ENCODE results near the gene SGCA. TPM values are rescaled to one million over a fixed set of nuclear protein-coding genes. Genes with fewer than 3 reads are reported as not detected.

The SGCA gene
- total and polyA plus RNA-seq, 9 of the 15 experiments (the other 6 are each of a cell fraction or from before 2014, with no cell fraction given), result not detected

DNA sequence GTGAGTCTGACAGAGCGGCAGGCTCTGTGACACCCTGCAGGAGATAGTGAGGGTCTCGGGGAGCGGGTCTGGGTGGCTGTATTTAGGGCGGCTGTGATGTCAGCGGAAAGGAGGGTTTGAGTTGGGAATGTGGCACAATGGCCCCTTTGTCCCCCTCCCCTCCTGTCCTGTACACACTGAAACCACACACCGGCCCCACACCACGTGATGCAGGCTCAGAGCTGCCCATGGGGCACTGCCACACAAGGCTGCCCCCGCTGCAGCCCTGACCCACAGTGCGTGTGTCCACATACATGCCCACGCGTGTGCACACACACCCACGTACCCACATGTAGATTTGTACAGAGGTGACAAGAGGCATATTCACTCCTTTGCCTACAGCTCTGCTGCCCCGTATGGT lies 15.3 kb downstream of the SGCA start:
- no peak overlapping the region for H3K4me3 ChIP-seq
- ChIA-PET CTCF (ENCODE audit: low intra/inter-chr PET ratio) (no interaction called here), POLR2A (no interaction called here)
- H3K4me1 ChIP-seq (replicated peaks in 1 of 2; ENCODE audit: control insufficient read depth in 2 of 2, insufficient read depth in 2 of 2, low read length in 2 of 2), result peaks cover 8 to 36% of the 10 kb centered on the region in 2 experiments; a peak in 4 of 5 replicates
- WGBS (ENCODE audit: insufficient coverage, low coverage, missing lambda C conversion rate), result 5% methylated on average over 13 of the region's 13 CpGs
- FAIRE-seq (no peak), ATAC-seq (no peak), DNase-seq (ENCODE audit: extremely low read depth in 1 of 4, low spot score in 3 of 4) (no peak)
- no peak overlapping the region for H3K9ac ChIP-seq (ENCODE audit: insufficient read depth in 1 of 2, low read depth in 2 of 2, low read length in 2 of 2)
- no peaks in the 10 kb centered on the region for H3K36me3 ChIP-seq (ENCODE audit: control insufficient read depth, insufficient read depth, low read length)
- no peaks in the 10 kb centered on the region for H3K9me1 ChIP-seq (ENCODE audit: control insufficient read depth, insufficient read depth, low read length)
- no peaks in the 10 kb centered on the region for H3K9me3 ChIP-seq (replicated peaks; ENCODE audit: control insufficient read depth, insufficient read depth, low read depth, low read length)
- no peak overlapping the region for H2AFZ ChIP-seq (ENCODE audit: low read depth, low read length)
- in situ Hi-C loops (cut with MboI) (no loop called here), intact Hi-C loops (cut with micrococcal nuclease) (no loop called here)
- H4K20me1 ChIP-seq (replicated peaks; ENCODE audit: control insufficient read depth, insufficient read depth, low read length), result no peaks in the 10 kb centered on the region; the same call in 1 of the 2 replicates
- H3K4me2 ChIP-seq (ENCODE audit: insufficient read depth, low read length), result no peak overlapping the region
- H3K79me2 ChIP-seq (ENCODE audit: control insufficient read depth, insufficient read depth, low read length), result no peaks in the 10 kb centered on the region
- H3K27me3 ChIP-seq (ENCODE audit: control insufficient read depth in 2 of 2, insufficient read depth in 2 of 2, low read length in 2 of 2), result peaks cover 31 to 52% of the 10 kb centered on the region in 2 experiments
- no TSS peak for BruUV-seq (replicated peaks)
- H3K27ac ChIP-seq (ENCODE audit: extremely low read depth, low read depth, low read length), result no peak overlapping the region
- TF ChIP-seq ZBTB8A (IDR thresholded peaks at IDR 0.05; ENCODE audit: partially characterized antibody) (no peak), USF1 (CRISPR knock-in tag; IDR thresholded peaks at IDR 0.05) (peak; percentile 19; the same call in 1 of the 2 replicates), USF2 (CRISPR knock-in tag; IDR thresholded peaks at IDR 0.05) (peak; percentile 32; the same call in 1 of the 2 replicates)
- TF ChIP-seq, protein P1, sequence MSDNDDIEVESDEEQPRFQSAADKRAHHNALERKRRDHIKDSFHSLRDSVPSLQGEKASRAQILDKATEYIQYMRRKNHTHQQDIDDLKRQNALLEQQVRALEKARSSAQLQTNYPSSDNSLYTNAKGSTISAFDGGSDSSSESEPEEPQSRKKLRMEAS (CRISPR knock-in tag; IDR thresholded peaks at IDR 0.05), result 0 out of 2 replicates have a peak, but pooled peaks have one; percentile 6
